GM03348 (cell line): ENCODE measurements around the gene RCL1.
"Not testable (repeated sequence)": the region's sequence is repeated elsewhere in the genome, so short reads cannot be mapped to it uniquely, and the experiment has no call there.

Source experiments
- DNase-seq: peaks from one replicate; pipeline ENCODE4 v3.0.0; 2012; ENCODE audit warnings: low spot score

RCL1 gene

DNA sequence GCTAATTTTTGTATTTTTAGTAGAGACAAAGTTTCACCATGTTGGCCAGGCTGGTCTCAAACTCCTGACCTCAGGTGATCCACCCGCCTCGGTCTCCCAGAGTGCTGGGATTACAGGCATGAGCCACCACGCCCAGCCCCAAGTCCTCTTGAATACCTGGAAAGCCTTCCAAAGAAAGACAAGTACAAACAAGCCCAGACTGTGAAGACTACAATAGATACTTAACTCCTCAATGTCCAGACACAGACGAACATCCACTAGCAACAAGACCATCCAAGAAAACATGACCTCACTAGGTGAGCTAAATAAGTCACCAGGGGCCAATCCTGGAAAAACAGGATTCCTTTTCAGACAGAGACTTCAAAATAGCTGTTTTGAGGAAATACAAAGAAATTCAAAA is 9.6 kb upstream of the RCL1 start:
- DNase-seq = not testable (repeated sequence)

DNA sequence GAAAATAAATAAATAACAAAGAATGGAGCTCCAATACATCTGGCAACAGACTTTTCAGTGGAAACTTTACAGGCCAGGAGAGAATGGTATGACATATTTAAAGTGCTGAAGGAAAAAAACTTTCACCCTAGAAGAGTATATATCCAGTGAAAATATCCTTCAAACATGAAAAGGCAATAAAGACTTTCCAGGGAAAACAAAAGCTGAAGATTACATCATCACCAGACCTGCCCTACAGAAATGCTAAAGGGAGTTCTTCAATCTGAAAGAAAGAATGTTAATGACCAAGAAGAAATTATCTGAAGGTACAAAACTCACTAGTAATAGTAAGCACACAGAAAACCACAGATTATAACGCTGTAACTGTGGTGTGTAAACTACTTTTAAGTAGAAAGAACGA is 8.3 kb upstream of the RCL1 start:
- no peak for DNase-seq

DNA sequence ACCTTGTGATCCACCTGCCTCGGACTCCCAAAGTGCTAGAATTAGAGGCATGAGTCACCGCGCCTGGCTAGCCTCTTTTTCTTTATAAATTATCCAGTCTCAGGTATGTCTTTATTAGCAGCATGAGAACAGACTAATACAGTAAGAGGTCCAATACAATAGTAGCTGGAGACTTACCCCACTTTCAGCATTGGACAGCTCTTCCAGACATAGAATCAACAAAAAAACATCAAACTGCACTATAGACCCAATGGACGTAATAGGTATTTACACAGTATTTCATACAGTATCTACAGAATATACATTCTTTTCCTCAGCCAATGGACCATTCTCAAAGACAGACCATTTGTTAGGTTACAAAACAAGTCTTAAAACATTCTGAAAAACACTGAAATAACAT is 6.1 kb upstream of the RCL1 start:
- DNase-seq = no peak

DNA sequence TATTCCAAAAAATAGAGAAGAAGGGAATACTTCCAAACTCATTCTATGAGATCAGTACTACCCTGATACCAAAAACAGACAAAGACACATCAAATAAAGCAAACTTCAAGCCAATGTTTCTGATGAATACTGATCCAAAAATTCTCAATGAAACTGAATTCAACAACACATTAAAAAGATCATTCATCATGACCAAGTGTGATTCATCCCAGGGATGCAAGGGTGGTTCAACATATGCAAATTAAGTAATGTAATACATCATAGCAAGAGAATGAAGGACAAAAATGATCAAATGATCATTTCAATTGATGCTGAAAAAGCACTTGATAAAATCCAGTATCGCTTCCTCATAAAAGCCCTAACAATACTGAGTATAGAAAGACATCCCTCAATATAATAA is 4.9 kb upstream of the RCL1 start:
- no peak for DNase-seq

DNA sequence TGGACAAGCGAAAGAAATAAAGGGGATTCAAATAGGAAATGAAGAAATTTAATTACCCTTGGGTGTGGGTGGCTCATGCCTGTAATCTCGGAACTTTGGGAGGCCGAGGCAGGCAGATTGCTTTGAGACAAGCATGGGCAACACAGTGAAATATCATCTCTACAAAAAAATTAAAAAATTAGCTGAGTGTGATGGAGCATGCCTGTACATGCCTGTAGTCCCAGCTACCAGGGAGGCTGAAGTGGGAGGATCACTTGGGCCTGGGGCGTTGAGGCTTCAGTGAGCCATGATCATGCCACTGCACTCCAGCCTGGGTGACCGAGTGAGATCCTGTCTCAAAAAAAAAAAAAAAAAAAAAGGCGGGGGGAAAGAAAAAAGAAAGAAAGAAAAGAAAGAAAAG is 4.0 kb upstream of the RCL1 start:
- no peak for DNase-seq

DNA sequence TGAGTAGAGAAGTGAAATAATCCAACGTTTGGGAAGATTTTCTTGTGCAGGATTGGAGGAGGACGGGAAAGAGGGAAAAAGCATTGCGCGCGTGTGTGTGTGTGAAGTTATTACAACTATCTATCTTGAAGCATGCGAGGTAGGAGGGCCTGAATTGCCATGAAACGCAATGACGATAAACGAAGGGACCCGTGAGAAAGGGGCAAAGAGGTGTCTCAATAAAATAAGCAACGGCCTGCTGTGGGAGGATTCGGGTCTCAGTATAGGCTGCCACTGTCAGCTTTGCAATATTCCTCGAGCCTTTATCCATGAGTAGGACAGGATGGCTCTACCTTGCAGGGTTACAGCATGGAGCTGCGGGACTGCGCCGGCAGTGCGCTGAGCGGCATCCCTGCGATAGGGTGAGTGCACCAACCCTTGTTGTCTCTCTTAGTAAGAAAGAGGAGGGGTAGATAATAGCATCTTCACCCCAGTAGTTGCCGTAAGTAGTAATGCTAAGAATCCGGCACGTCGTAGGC is 631 bp upstream of the RCL1 start:
- DNase-seq = no peak

DNA sequence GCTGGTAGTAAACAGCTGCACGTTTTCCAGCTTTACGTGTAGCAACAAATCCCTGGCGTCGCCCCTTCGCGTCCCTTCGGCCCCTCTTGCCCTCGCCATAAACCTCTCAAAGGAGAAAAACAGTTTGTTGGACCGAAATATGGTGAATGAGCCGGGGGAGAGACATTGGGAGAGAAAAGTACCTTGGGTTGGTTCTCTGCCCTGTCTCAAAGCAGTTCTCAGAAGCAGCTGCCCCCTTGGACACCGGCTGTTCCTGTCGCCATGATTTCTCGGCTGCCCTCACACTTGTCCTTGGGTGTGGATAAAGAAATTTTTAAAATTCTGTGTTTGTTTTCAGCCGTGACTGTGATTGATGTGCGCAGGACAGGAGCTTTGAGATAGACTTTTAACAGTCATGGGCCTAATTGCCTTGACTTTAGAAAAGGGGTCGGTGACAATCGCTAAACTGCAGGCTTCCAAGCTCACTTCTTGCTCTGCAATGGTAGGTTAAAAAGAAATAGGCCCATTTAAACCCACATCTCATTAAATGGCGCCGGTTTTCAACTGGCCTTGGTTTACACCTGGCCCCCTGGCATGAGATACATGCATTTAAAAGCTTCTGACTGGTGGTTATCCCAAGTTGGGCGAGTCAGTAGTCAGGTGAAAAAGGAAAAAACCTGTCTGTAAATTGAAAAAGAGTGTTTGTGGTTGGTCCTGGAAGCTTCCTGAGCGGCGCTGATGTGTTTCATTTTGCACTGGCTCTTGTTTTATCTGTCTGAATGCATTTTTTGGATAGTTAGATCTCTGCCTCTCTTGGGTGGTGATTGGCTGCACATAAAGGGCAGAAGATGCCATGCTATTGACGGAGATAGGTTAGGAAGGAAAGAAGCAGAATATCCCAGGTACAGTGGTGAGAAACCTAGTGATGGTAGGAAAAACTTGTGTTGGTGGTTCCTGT is 983 bp downstream of the RCL1 start:
- DNase-seq = no peak

DNA sequence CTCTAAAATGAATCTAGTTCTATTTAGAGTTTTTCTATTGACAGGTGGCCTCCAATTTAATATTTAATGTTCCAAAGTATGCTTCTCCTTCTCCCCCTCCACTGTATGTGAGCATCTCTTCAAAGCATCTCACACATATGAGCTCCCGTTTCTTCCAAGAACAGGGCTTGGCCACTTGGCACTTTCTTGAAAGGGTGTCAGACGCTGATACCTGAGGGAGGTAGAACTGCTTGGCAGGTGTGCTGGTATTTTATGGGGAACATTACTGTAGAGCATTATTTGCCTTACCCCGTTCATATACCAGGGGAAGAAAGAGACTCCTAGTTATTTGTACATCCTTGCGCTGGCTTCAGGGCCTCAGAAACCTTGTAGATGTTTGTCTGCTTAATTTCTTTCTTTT is 1.9 kb downstream of the RCL1 start:
- DNase-seq = no peak

DNA sequence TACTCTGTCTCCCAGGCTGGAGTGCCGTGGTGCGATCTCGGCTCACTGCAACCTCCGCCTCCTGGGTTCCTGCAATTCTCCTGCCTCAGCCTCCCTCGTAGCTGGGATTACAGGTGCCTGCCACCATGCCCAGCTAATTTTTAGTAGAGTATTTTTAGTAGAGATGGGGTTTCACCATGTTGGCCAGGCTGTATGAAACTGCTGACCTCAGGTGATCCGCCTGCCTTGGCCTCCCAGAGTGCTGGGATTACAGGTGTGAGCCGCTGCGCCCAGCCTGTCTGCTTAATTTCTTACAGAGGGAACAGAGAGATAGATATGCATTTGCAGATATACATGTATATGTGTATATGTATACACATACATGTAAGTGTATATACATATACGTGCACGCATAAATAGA is 2.4 kb downstream of the RCL1 start:
- not testable (repeated sequence) for DNase-seq

DNA sequence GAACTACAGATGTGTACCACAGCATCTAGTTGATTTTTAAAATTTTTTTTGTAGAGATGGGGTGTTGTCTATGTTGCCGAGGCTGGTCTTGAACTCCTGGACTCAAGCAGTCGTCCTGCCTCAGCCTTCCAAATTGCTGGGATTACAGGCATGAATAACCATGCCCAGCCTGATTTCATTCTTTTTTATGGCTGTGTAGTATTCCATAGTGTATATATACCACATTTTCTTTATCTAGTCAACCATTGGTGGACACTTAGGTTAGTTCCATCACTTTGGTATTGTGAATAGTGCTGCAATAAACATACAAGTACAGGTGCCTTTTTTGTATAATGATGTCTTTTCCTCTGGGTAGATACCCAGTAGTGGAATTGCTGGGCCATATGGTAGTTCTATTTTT is 3.8 kb downstream of the RCL1 start:
- DNase-seq = no peak

DNA sequence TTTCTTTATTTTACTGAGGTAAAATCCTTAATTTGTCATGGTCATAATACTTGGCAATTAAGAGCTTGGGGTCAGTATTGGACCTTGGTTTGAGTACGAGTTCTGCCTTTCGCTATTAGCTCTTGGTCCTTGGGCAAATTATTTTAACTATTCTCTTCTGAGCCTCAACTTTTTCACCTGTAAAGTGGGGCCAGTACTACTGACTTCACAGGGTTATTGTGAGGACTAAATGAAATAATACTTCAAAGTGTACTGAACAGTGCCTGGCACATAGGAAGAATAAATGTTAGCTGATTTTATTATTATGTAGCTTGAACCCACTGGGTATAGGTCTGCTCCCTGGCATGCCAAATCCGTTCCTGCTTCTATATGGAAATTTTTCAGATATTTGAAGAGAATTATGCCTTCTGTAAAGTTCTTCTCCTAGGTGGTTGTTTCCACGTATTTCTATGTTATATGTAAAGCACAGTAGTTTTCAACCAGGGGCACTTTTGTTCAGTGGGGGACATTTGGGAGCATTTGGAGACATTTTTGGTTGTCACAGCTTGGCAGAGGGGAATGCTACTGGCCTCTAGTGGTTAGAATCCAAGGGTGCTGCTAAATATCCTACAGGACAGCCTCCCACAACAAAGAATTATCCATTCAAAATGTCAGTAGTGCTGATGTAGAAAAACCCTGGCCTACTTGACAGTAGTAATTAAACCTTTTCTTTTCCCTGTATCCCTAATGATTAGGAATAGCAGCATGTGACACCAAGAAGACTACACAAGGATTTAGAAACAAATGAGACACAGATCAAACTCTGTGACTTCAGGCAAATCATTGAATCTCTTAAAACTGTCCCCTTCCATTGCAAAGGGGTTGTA is 4.5 kb downstream of the RCL1 start:
- DNase-seq = peak; percentile 37

DNA sequence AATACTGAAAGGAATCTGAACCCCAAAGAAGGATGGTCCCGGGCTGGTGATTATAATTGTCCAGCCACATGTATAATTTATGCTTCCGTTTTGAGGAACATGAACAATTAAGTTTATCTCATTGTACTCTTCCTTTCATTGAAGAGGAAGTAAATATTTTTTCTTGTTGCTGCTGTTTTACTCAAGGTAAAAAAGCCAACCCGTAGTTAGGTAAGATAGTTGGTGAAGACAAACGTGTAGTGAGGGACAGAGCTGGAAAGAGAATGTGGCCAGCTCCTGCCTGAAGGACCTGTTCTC is 5.1 kb downstream of the RCL1 start:
- no peak for DNase-seq

DNA sequence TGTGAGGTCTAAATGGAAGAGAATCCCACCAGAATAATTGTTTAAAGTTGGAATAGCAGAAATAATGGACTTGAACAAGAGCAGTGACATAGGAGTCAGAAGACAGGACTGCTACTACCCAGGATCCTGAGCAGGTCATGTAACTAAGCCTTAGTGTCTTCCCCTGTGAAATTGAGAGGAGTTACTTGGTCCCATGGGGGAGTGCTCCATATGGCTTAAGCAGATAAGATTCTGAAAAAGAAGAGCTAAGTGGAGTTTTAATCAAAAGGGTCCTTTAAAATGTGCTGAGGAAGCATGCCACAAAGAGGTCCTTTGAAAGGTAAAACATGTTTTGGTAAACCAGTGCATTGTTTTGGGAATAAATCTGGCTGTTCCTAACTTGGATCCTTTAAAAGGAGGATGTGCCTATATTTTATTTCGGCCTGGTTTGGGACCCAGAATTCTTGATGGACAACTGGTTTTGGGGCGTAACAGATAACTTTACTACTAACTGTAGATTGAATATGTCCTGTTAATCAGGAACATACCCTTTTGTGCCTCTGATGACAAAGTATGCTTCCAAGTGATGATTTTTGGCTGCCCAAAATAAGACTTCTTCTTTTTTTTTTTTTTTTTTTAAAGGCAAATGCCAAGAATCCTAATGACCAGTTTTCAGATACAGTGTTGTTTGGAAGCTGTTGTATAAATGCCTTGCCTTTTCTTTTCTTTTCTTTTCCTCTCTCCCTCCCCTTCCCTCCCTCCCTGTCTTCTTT is 5.7 kb downstream of the RCL1 start:
- DNase-seq = no peak

DNA sequence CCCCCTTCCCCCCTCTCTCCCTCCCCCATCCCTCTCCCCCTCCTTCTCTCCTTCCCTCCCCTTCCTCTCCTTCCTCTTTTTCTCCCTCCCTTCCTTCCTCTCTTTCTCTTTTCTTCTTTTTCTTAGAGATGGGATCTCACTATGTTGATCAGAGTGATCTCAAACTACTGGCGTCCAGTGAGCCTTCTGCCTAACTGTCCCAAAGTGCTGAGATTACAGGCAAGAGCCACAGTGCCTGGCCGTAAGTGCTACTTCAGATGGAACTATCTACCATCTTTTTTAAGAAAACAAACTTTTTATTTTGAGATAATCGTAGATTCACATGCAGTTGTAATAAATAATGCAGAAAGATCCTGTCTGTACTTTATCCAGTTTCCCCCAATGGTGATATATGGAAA is 6.3 kb downstream of the RCL1 start:
- no peak for DNase-seq

DNA sequence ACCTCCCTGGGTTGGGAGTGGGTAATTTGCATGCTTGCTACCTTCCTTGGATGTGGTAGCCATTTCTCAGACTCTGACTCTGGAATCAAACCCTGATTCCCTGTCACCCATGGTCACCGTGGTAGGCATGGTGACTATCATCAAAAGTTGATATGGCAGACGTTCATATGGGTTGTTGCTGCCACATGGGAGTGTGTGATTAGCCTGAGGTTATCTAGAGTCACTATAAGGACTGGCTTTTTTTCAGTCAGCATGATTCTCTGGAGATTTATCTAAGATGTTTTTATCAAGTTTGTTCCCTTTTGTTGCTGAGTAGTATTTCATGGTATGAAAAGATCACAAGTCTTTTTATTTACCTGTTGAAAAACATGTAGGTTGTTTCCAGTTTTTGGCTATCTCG is 7.0 kb downstream of the RCL1 start:
- DNase-seq = no peak

DNA sequence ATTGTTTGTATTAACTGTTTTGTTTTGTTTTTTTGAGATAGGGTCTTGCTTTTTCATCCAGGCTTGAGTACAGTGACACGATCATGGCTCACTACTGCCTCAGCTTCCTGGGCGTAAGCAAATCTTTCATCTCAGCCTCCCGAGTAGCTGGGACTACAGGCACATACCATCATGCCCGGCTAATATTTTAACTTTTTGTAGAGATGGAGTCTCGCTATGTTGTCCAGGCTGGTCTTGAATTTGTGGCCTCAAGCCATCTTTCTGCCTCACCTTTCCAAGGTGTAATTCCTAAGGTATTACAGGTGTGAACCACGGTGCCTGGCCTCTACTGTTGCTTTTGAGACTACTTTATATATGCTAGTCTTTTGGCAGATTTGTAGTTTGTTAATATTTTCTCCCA is 8.4 kb downstream of the RCL1 start:
- no peak for DNase-seq

DNA sequence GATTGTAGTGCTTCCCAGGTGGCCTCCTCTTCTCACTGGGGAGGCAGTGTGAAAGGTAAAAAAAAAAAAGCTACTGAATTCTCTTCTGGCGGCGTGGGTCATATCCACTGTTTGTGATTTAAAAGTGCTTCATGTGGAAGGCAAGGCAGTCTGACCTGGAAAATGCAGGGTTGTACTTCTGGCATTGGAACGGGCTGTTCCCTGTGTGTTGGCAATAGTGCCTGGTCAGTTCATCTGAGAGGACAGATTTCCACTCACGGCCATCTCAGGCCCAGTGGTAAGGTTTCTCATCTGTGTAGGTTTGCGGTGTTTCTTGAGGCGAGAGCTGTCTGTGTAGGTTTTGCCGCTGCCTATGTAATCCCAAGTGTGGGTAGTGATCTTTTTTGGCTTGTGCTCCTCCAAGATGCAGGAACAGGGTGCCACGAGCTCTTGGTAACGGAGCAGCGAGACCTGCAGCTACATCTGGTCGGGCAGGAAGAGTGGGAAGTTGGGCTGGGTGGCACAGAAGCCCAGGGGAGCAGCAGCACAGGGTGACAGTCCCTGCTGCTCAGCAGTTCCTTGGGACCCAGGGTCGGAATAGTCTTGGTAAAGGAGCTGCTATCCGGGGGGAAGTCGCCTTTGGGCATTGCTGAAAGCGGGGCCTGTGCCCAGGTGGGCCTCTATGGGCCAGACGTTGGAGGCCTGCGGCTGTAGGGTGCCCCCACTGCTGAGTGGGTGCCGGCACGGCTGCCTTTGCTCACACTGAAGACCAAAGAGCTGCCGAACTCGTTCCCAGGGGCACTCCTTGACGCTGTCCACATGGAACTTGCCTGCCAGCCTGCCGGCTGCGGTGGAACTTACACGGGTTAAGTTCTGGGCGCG is 11.2 kb downstream of the RCL1 start:
- no peak for DNase-seq

DNA sequence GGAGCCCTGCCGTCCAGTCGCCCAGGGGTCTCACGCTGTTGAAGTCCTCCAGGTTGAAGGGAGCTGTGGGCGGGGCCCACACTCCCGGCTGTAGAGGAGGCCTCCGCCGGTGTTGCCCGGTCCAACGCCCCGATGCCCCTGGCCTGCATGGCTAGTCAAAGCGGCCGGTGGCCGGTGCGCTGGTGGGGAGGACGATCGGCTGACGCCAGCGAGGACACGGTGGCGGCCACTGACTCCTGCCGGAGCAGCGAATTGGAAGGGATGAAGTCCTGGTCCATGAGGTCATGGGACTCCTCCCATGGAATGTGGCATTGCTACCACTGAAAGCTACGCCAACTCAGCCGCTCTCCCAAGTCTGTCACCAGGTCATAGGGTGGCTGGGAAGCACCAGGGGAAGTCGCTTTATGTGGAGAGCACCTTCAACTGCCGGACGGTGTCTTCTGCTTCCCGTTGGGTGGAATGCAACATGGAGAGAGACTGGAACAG is 11.8 kb downstream of the RCL1 start:
- no peak for DNase-seq

DNA sequence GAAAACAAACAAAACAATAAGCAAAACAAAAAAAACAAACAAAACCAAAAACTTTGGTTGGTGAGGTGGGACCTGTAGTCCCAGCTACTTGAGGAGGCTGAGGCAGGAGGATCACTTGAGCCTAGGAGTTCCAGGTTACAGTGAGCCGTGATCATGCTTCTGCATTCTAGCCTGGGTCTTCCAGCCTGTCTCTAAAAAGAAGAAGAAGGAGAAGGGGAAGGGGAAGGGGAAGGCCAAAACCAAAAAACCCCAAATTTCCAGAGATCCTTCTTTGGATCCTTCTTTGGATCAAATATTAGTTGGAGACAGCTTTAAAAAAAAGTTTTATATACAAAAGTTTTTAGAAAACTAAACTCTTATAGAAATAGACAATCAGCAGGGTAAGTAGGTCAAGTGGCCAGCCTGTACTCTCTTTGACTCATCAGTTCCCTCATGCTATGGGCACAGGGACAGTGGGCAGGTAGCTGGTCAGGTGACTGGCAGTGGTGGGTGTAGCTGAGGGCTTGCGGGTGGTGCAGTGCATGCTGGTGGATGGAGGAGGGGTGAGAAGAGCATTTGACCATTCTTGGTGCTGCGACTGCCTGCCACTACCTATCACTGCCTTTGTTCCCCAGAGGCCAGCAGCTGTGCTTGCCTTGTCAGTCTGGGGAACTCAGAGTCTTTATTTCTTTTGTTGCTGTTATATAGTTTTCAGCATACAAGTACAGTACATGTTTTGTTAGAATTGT is 12.6 kb downstream of the RCL1 start:
- DNase-seq = no peak

DNA sequence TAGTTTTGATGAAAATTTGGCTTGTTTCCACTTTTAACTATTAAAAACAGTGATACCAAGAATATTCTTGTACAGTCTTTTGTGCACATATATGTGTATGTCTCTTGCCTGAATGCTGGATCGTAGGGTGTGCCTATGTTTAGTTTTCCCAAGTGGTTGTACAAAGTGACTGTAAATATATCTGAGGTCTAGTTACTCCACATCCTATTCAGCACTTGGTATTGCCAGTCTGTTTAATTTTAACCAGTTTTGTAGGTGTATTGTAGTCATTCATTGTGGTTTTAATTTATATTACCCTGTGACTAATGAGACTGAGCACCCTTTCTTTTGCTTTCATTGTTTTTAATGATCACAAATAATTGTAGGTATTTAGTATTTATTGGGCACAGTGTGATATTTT is 17.8 kb downstream of the RCL1 start:
- no peak for DNase-seq

DNA sequence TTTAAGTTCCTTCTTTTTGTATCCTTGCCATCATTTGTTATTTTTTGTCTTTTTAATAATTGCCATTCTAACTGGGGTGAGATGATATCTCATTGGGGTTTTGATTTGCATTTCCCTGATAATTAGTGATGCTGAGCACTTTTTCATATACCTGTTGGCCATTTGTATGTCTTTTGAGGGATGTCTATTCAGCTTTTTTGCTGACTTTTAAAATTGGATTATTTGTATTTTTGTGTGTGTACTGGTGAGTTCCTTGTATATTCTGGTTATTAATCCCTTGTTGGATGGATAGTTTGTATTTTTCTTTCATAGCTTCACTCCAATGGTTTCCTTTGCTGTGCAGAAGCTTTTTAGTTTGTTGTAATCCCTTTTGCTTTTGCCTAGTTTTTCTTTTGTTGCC is 19.1 kb downstream of the RCL1 start:
- DNase-seq = no peak
